Measurements from ENCODE around the gene CEP120.
"Not testable (repeated sequence)": the region's sequence is repeated elsewhere in the genome, so short reads cannot be mapped to it uniquely, and the experiment has no call there.

CEP120 gene

DNA sequence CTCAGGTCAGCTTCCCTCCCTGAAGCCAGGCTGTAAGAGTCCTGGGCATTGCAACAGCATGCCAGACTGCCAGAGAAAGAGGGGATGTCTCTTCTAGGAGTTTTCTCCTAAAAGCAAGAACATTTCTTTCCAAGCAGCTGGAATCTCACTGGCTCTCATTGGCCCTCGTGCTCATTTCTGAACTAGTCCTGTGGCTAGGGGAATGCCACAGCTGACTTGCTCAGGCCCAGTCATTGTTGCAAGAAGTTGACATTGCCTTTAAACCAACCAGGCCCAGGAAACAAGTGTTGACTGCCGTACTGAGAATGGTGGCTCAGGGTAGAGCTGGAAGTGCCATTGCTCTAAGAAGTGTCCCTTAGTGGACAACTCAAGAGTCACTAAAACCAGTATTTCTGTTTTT lies 15.0 kb upstream of the CEP120 start:
- Histone ChIP-seq H3K36me3 (ENCODE audit: control insufficient read depth, insufficient read depth, low read length, severe bottlenecking) (no peaks in the 10 kb centered on the region), H3K9me3 (ENCODE audit: control insufficient read depth, low read length) (no peaks in the 10 kb centered on the region), H3K9ac (ENCODE audit: low read length) (no peak overlapping the region), H3K27me3 (replicated peaks; ENCODE audit: control insufficient read depth, insufficient read depth, low read length) (no peaks in the 10 kb centered on the region), H3K4me1 (ENCODE audit: control insufficient read depth, insufficient read depth, low read length) (no peaks in the 10 kb centered on the region), H3K4me3 (ENCODE audit: low read length) (no peak overlapping the region)
- no peak for DNase-seq (ENCODE audit: low read depth)

DNA sequence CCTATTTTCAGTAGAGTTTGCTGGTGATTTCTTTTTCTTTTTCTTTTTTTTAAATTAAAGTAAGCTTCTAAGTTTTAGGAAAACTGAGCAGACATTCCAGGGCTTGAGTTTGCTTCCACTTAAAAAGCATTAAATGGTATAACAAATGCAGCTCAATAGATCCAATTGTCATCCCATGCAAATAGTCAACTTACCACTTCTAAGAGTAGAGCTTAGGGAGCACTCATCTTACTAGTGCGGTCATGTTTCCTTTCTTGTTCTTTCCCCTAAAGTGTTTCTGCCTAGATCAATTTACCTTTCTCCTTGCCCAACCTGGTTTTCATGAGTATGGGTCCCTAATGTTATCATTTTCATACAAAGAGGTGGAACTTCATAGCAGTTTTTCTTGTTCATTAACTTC lies 13.0 kb upstream of the CEP120 start:
- no peak for DNase-seq (ENCODE audit: low read depth)
- no peaks in the 10 kb centered on the region for H3K36me3 ChIP-seq (ENCODE audit: control insufficient read depth, insufficient read depth, low read length, severe bottlenecking)
- no peaks in the 10 kb centered on the region for H3K9me3 ChIP-seq (ENCODE audit: control insufficient read depth, low read length)
- H3K27me3 ChIP-seq (replicated peaks; ENCODE audit: control insufficient read depth, insufficient read depth, low read length) = no peaks in the 10 kb centered on the region
- no peak overlapping the region for H3K4me3 ChIP-seq (ENCODE audit: low read length)
- no peak overlapping the region for H3K9ac ChIP-seq (ENCODE audit: low read length)
- H3K4me1 ChIP-seq (ENCODE audit: control insufficient read depth, insufficient read depth, low read length) = no peaks in the 10 kb centered on the region

DNA sequence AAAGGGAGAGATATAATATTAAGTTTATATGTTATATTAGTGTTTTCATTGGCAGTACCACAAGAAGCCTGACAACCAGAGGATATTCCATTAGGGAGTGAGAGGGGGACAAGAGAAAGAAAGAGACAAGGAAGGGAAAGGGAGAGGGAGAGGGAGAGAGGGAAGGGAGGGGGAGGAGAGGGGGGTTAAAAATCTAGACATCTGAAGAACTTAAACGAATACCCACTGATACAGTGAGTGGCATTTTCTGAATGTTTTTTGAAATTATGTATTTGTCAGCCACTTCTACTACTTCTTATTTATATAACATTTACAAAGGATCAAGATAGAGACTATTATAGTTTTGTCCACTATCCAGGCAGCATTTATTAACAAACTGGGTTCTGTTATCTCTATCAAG lies 11.6 kb upstream of the CEP120 start:
- no peak for DNase-seq (ENCODE audit: low read depth)
- peaks cover 5% of the 10 kb centered on the region for H3K4me1 ChIP-seq (ENCODE audit: control insufficient read depth, insufficient read depth, low read length)
- no peaks in the 10 kb centered on the region for H3K36me3 ChIP-seq (ENCODE audit: control insufficient read depth, insufficient read depth, low read length, severe bottlenecking)
- no peak overlapping the region for H3K4me3 ChIP-seq (ENCODE audit: low read length)
- no peak overlapping the region for H3K9ac ChIP-seq (ENCODE audit: low read length)
- no peaks in the 10 kb centered on the region for H3K27me3 ChIP-seq (replicated peaks; ENCODE audit: control insufficient read depth, insufficient read depth, low read length)
- no peaks in the 10 kb centered on the region for H3K9me3 ChIP-seq (ENCODE audit: control insufficient read depth, low read length)

DNA sequence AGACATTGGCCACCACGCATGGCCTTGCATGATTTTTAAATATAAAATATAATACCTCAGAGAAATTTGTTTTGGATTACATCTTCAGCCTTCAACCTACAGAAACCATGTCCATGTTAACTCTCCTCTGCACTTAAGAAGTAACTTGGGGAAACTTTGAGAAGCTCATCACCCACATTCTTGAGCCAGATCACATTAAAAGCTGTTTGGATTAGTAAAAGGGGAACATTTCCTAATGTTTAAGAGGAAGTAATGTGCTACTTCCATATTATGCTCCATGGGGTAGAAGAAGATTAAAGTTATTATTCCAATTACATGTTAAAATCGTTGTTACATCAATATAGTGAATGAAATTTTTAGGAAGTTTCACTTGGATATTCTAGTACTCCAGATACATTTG lies 10.4 kb upstream of the CEP120 start:
- Histone ChIP-seq H3K4me3 (ENCODE audit: low read length) (no peak overlapping the region), H3K36me3 (ENCODE audit: control insufficient read depth, insufficient read depth, low read length, severe bottlenecking) (no peaks in the 10 kb centered on the region), H3K4me1 (ENCODE audit: control insufficient read depth, insufficient read depth, low read length) (peaks cover 17% of the 10 kb centered on the region), H3K27me3 (replicated peaks; ENCODE audit: control insufficient read depth, insufficient read depth, low read length) (no peaks in the 10 kb centered on the region), H3K9me3 (ENCODE audit: control insufficient read depth, low read length) (no peaks in the 10 kb centered on the region), H3K9ac (ENCODE audit: low read length) (no peak overlapping the region)
- DNase-seq (ENCODE audit: low read depth) = no peak

DNA sequence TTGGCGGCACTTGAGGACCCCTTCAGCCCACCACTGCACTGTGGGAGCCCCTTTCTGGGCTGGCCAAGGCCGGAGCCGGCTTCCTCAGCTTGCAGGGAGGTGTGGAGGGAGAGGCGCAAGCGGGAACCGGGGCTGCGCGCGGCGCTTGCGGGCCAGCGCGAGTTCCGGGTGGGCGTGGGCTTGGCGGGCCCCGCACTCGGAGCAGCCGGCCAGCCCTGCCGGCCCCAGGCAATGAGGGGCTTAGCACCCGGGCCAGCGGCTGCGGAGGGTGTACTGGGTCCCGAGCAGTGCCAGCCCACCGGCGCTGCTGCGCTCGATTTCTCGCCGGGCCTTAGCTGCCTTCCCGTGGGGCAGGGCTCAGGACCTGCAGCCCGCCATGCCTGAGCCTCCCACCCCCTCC lies 7.2 kb upstream of the CEP120 start:
- not testable (repeated sequence) for H3K9me3 ChIP-seq (ENCODE audit: control insufficient read depth, low read length); H3K36me3 ChIP-seq (ENCODE audit: control insufficient read depth, insufficient read depth, low read length, severe bottlenecking); H3K27me3 ChIP-seq (replicated peaks; ENCODE audit: control insufficient read depth, insufficient read depth, low read length); DNase-seq (ENCODE audit: low read depth); H3K9ac ChIP-seq (ENCODE audit: low read length); H3K4me3 ChIP-seq (ENCODE audit: low read length)
- H3K4me1 ChIP-seq (ENCODE audit: control insufficient read depth, insufficient read depth, low read length) = peaks cover 20% of the 10 kb centered on the region

DNA sequence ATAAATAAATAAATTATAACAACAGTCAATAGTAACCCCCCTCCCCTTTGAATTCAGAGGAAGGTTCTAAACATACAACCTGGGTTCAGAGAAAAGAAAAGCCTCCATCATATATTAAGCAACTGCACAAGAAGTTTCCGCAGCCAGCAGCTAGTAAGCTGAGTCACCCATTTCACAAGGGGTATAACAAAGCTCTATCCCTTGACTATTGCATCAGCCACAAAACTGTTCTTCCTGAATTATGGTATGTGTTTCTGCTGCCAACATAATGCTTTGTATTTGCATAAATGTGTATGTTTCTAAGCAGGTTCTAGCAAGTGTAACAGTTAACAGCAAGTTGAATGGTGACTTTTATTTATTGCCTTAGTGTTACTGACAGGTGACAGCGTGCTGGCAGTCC lies 6.8 kb upstream of the CEP120 start:
- no peaks in the 10 kb centered on the region for H3K36me3 ChIP-seq (ENCODE audit: control insufficient read depth, insufficient read depth, low read length, severe bottlenecking)
- DNase-seq (ENCODE audit: low read depth) = peak; percentile 95
- no peaks in the 10 kb centered on the region for H3K9me3 ChIP-seq (ENCODE audit: control insufficient read depth, low read length)
- no peak overlapping the region for H3K4me3 ChIP-seq (ENCODE audit: low read length)
- H3K9ac ChIP-seq (ENCODE audit: low read length) = peak overlapping the region; percentile 14
- H3K4me1 ChIP-seq (ENCODE audit: control insufficient read depth, insufficient read depth, low read length) = peaks cover 20% of the 10 kb centered on the region
- H3K27me3 ChIP-seq (replicated peaks; ENCODE audit: control insufficient read depth, insufficient read depth, low read length) = no peaks in the 10 kb centered on the region

DNA sequence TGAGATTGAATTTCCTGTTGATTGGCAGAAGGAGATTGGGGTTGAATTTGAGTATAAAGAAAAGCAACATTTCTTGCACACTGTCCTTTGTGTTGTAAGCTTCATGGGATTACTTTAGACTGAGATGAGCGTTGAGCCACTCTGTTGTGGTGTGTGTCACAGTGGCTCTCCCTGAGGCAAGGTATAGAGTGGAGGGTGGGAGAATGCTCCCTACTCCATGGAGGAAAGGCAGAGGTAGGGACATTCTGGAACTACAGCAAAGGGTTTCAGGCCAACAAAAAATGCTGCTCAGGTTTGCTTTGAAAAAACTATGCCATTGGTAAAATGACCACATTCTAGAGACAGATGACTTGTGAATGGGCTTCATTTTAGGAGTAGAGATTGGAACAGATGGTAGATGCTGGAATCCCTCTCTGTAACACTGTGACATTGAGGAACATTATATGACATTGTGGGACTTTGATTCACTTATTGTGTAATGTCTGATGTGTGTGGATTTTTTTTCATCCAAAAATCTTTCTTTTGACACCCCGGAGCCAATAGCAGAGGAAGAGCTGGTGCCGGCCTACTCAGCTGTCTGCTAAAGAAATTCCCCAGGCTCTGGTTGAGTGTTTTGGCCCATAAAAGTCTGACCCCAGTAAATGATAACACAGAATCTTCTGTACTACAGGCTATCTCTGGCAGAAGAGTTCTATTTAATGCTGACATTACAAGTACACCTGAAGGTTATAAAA lies 6.2 kb upstream of the CEP120 start:
- H3K9ac ChIP-seq (ENCODE audit: low read length) = peak overlapping the region; percentile 14
- DNase-seq (ENCODE audit: low read depth) = no peak
- H3K36me3 ChIP-seq (ENCODE audit: control insufficient read depth, insufficient read depth, low read length, severe bottlenecking) = no peaks in the 10 kb centered on the region
- H3K4me3 ChIP-seq (ENCODE audit: low read length) = peak overlapping the region; percentile 21
- H3K4me1 ChIP-seq (ENCODE audit: control insufficient read depth, insufficient read depth, low read length) = peaks cover 20% of the 10 kb centered on the region
- no peaks in the 10 kb centered on the region for H3K9me3 ChIP-seq (ENCODE audit: control insufficient read depth, low read length)
- no peaks in the 10 kb centered on the region for H3K27me3 ChIP-seq (replicated peaks; ENCODE audit: control insufficient read depth, insufficient read depth, low read length)

DNA sequence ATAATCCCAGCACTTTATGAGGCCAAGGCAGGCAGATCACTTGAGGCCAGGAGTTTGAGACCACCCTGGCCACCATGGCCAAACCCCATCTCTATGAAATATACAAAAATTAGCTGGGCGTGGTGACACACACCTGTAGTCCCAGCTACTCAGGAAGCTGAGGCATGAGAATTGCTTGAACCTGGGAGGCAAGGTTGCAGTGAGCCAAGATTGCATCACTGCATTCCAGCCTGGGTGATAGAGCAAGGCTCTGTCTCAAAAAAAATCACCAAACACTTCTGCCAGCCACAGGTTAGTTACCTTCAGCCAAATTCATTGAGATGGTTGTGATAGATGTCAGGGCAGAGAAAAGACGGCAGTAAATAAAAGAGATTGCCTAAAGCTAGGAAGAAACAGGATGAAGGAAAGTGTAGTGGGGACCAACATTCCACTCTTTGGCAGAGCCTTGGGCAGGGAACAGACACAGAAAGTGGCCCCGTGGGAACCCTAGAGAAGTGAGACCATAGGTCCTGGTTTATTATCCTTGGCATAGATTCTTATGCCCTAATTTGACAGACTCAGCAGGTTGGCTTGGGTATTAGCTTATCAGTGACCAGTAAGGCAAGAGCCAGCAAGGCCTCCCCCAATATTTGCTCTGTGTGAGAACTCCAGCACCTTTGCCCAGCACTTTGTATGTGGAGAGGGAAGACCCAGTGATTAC lies 5.5 kb upstream of the CEP120 start:
- peaks cover 25% of the 10 kb centered on the region for H3K4me1 ChIP-seq (ENCODE audit: control insufficient read depth, insufficient read depth, low read length)
- no peak for DNase-seq (ENCODE audit: low read depth)
- H3K4me3 ChIP-seq (ENCODE audit: low read length) = peak overlapping the region; percentile 21
- H3K9ac ChIP-seq (ENCODE audit: low read length) = peak overlapping the region; percentile 14
- H3K27me3 ChIP-seq (replicated peaks; ENCODE audit: control insufficient read depth, insufficient read depth, low read length) = no peaks in the 10 kb centered on the region
- H3K9me3 ChIP-seq (ENCODE audit: control insufficient read depth, low read length) = no peaks in the 10 kb centered on the region
- no peaks in the 10 kb centered on the region for H3K36me3 ChIP-seq (ENCODE audit: control insufficient read depth, insufficient read depth, low read length, severe bottlenecking)

DNA sequence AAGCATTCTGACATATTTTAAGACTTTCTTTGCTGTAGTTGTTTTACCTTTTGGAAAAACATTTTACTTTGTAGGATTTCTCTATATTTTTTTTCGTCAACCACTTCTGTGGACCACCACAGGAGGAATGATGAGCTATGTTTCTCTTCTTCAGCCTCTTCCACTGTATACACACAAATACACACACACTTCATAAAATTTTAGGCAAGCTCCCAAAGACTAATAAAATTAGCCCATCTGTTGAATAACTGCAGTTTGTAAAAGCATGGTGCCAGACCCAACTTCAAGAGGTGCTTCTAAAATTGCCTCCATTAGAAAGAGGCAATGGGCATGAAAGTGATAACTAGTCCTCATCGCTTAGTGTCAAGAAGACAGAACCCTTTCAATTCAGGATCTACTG lies 4.1 kb upstream of the CEP120 start:
- Histone ChIP-seq H3K4me1 (ENCODE audit: control insufficient read depth, insufficient read depth, low read length) (peaks cover 26% of the 10 kb centered on the region), H3K27me3 (replicated peaks; ENCODE audit: control insufficient read depth, insufficient read depth, low read length) (no peaks in the 10 kb centered on the region), H3K4me3 (ENCODE audit: low read length) (no peak overlapping the region), H3K9me3 (ENCODE audit: control insufficient read depth, low read length) (no peaks in the 10 kb centered on the region), H3K36me3 (ENCODE audit: control insufficient read depth, insufficient read depth, low read length, severe bottlenecking) (no peaks in the 10 kb centered on the region), H3K9ac (ENCODE audit: low read length) (no peak overlapping the region)
- DNase-seq (ENCODE audit: low read depth) = no peak

DNA sequence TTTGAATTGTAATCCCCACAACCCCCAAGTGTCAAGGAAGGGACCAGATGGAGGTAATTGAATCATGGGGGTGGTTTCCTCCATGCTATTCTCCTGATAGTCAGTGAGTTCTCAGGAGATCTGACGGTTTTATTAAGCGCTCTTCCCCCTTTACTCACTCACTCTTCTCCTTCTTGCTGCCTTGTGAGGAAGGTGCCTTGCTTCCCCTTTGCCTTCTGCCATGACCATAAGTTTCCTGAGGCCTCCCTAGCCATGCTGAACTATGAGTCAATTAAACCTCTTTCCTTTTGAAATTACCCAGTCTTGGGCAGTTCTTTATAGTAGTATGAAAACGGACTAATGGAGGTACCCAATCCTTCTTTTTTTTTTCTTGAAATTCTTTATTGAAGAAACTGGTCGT lies 2.2 kb upstream of the CEP120 start:
- Histone ChIP-seq H3K27me3 (replicated peaks; ENCODE audit: control insufficient read depth, insufficient read depth, low read length) (no peaks in the 10 kb centered on the region), H3K9me3 (ENCODE audit: control insufficient read depth, low read length) (no peaks in the 10 kb centered on the region), H3K4me3 (ENCODE audit: low read length) (no peak overlapping the region), H3K4me1 (ENCODE audit: control insufficient read depth, insufficient read depth, low read length) (peaks cover 34% of the 10 kb centered on the region), H3K9ac (ENCODE audit: low read length) (no peak overlapping the region), H3K36me3 (ENCODE audit: control insufficient read depth, insufficient read depth, low read length, severe bottlenecking) (no peaks in the 10 kb centered on the region)
- DNase-seq (ENCODE audit: low read depth) = no peak

DNA sequence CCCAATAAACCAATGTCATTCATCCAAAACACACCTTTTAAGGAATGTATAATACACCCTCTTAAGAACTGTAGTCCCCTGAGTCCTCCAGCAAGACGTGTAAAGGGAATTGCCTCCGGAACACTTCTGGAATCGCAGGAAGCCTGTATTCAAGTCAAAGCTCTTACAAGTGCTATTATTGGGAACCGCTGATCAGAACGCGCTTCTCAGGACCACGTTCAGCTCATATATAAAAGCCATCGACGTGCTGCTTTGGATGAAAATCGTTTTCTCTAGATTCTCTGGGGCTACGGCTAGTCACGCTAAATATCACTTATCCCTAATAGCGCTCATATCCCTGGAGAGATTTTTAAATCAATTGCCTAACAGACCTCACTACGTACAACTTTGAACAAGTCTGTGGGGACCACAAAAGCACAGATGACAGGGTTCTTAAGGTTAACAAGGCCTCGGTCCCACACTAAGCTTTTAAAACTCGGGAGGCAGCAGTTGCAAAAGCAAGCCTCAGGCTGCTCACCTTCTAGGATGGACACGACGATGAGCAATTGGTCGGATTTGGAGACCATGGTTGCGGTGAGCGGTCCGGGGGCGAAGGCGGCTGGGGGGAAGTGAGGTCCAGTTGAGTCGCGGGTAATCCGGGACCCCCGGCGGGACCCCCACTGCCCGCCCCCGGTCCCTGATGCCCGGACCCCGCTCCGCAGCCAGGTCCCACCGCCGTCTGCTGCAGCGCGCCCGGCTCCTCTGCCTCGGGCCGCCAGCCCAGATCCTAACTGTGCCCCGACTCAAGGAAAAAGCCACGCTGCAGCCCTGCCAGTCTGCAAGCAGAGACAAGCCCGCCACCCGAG lies 548 bp downstream of the CEP120 start:
- Histone ChIP-seq H3K4me3 (ENCODE audit: low read length) (peak overlapping the region; percentile 88), H3K27me3 (replicated peaks; ENCODE audit: control insufficient read depth, insufficient read depth, low read length) (no peaks in the 10 kb centered on the region), H3K4me1 (ENCODE audit: control insufficient read depth, insufficient read depth, low read length) (peaks cover 14% of the 10 kb centered on the region), H3K9ac (ENCODE audit: low read length) (peak overlapping the region; percentile 87), H3K36me3 (ENCODE audit: control insufficient read depth, insufficient read depth, low read length, severe bottlenecking) (no peaks in the 10 kb centered on the region), H3K9me3 (ENCODE audit: control insufficient read depth, low read length) (no peaks in the 10 kb centered on the region)
- peak; percentile 61 for DNase-seq (ENCODE audit: low read depth)

All from adipocyte (in vitro differentiated cells).